HEK293T (cell line): ENCODE measurements around the gene MINDY2.

Experiments used
- ARNT ChIP-seq: fragments of 450-650 bp; IDR thresholded peaks from 2 replicates; pipeline ENCODE4 v1.6.1; 2017; ENCODE audit warnings: mild to moderate bottlenecking
- FOXM1 ChIP-seq: fragments of 450-650 bp; IDR thresholded peaks from 2 replicates; pipeline ENCODE4 v1.6.1; 2017; ENCODE audit warnings: mild to moderate bottlenecking, borderline replicate concordance
- PKNOX1 ChIP-seq: fragments of 450-650 bp; IDR thresholded peaks from 2 replicates; pipeline ENCODE4 v1.6.1; 2016
- TARDBP ChIP-seq: fragments of 450-650 bp; IDR thresholded peaks from 2 replicates; pipeline ENCODE4 v1.6.1; 2016

- TF ChIP-seq ARNT, result no peak
- TF ChIP-seq PKNOX1, result no peak
- TF ChIP-seq TARDBP, result no peak
- no peak for TF ChIP-seq FOXM1
Measured at GRCh38 chr15:58752716-58753115, 18.4 kb upstream of the MINDY2 start.
